Neural progenitor cell (in vitro differentiated cells): ENCODE results near the gene LILRB3. TPM values are rescaled to one million over a fixed set of nuclear protein-coding genes. Genes with fewer than 3 reads are reported as not detected.
A peak's percentile ranks its signal among the peaks of the same experiment; 100 is the strongest.
"Not testable (repeated sequence)": the region's sequence is repeated elsewhere in the genome, so short reads cannot be mapped to it uniquely, and the experiment has no call there.

Experiments
- DNase-seq: peaks from one replicate; pipeline ENCODE4 v3.0.0-alpha.2; 2016; ENCODE audit warnings: low spot score
- H2AFZ ChIP-seq: fragments of 200-600 bp; sonication (generic); replicated peaks from 2 replicates; pipeline ENCODE4 v1.6.1; 2016; ENCODE audit warnings: antibody characterized with exemption
- H3F3A ChIP-seq: fragments of 200-600 bp; sonication (generic); 2 replicates; pipeline ENCODE4 v1.6.1; 2016; ENCODE audit warnings: antibody characterized with exemption, low read depth
- H3K27ac ChIP-seq: fragments of 200-600 bp; sonication (generic); 2 replicates; pipeline ENCODE4 v1.5.1; 2016; ENCODE audit warnings: mild to moderate bottlenecking
- H3K27me3 ChIP-seq: fragments of 200-600 bp; sonication (generic); 2 replicates; pipeline ENCODE4 v1.6.1; 2016; ENCODE audit warnings: mild to moderate bottlenecking, moderate library complexity
- H3K36me3 ChIP-seq: fragments of 200-600 bp; sonication (generic); 2 replicates; pipeline ENCODE4 v1.5.1; 2016
- H3K4me1 ChIP-seq: fragments of 200-600 bp; sonication (generic); 2 replicates; pipeline ENCODE4 v1.6.1; 2016; ENCODE audit warnings: mixed run types
- H3K4me2 ChIP-seq: fragments of 200-600 bp; sonication (generic); 2 replicates; pipeline ENCODE4 v1.6.1; 2016
- H3K4me3 ChIP-seq: fragments of 200-600 bp; sonication (generic); 2 replicates; pipeline ENCODE4 v1.5.1; 2016
- H3K79me2 ChIP-seq: fragments of 200-600 bp; sonication (generic); 2 replicates; pipeline ENCODE4 v1.6.1; 2016; ENCODE audit warnings: low read depth
- H3K9ac ChIP-seq: fragments of 200-600 bp; sonication (generic); 2 replicates; pipeline ENCODE4 v1.6.1; 2016
- H3K9me3 ChIP-seq: fragments of 200-600 bp; sonication (generic); 2 replicates; pipeline ENCODE4 v1.5.1; 2016; ENCODE audit warnings: low read depth
- H4K20me1 ChIP-seq: fragments of 200-600 bp; sonication (generic); 2 replicates; pipeline ENCODE4 v1.6.1; 2016; ENCODE audit warnings: low read depth
- H3K27ac Mint-ChIP-seq: 3 replicates; pipeline ENCODE4 v1.8.0; 2021; ENCODE audit warnings: mixed read lengths
- H3K27me3 Mint-ChIP-seq: 2 replicates; pipeline ENCODE4 v1.8.0; 2022; ENCODE audit warnings: low read depth, mild to moderate bottlenecking, inconsistent platforms, moderate library complexity, mixed read lengths; ENCODE audit not compliant: insufficient read depth
- H3K36me3 Mint-ChIP-seq: 3 replicates; pipeline ENCODE4 v1.8.0; 2021; ENCODE audit warnings: mixed read lengths
- H3K4me1 Mint-ChIP-seq: 3 replicates; pipeline ENCODE4 v1.8.0; 2021; ENCODE audit warnings: mixed read lengths
- H3K4me3 Mint-ChIP-seq: 3 replicates; pipeline ENCODE4 v1.8.0; 2021; ENCODE audit warnings: mild to moderate bottlenecking, moderate library complexity, mixed read lengths
- H3K9me3 Mint-ChIP-seq: 3 replicates; pipeline ENCODE4 v1.8.0; 2020; ENCODE audit warnings: mixed read lengths
- EZH2 ChIP-seq: fragments of 200-600 bp; sonication (generic); IDR thresholded peaks from 2 replicates; pipeline ENCODE4 v1.6.1; 2017; ENCODE audit warnings: antibody characterized with exemption, mild to moderate bottlenecking, moderate library complexity
- EZH2phosphoT487 ChIP-seq: fragments of 200-600 bp; sonication (generic); IDR thresholded peaks from 2 replicates; pipeline ENCODE4 v1.6.1; 2017; ENCODE audit warnings: antibody characterized with exemption
- total RNA-seq: library from RNA; depleted of rRNA; stranded (reverse); fragments of >200 nt; gene quantifications from 2 replicates; pipeline ENCODE4 v1.2.3, GENCODE V29; 2015; ENCODE audit warnings: low replicate concordance
- TF ChIP-seq, protein P1 (sequence below): fragments of 200-600 bp; sonication (generic); IDR thresholded peaks from 2 replicates; pipeline ENCODE4 v1.5.1; 2017; ENCODE audit warnings: antibody characterized with exemption, mild to moderate bottlenecking

The LILRB3 gene
- total RNA-seq, 1 donor from 2014 or later = not detected

DNA sequence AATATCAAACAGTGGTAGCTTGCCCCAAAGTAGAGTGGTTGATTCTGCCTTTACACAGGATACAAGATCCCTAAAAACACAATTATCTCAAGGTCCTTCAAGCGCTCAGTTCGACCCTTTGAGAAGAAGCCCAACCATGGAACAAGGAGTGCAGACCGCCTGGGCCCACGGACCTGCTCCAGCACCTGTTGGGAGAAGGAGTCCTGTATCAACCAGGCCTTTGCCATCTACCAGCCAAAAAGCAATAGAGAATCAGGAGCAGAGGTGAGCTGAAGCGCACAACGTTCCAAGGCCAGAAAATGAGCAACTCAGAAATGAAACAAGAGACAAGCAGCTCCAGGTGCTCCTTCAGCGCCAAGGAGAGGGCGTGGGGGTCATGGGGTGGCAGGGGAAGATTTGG is 6.3 kb upstream of the LILRB3 start:
- no peaks in the 10 kb centered on the region for H3F3A ChIP-seq
- H3K9me3 ChIP-seq = no peaks in the 10 kb centered on the region
- Mint-ChIP-seq H3K36me3 (no peaks in the 10 kb centered on the region), H3K27me3 (peaks cover 3% of the 10 kb centered on the region), H3K27ac (no peak overlapping the region), H3K4me3 (no peak overlapping the region), H3K9me3 (peaks cover 14% of the 10 kb centered on the region), H3K4me1 (no peaks in the 10 kb centered on the region)
- H3K4me3 ChIP-seq = no peak overlapping the region
- no peak for DNase-seq
- no peak overlapping the region for H3K9ac ChIP-seq
- no peaks in the 10 kb centered on the region for H4K20me1 ChIP-seq
- no peak overlapping the region for H3K4me2 ChIP-seq
- peaks cover 56% of the 10 kb centered on the region for H3K27me3 ChIP-seq
- H3K4me1 ChIP-seq = no peaks in the 10 kb centered on the region
- H2AFZ ChIP-seq = no peak overlapping the region
- H3K27ac ChIP-seq = no peak overlapping the region
- H3K36me3 ChIP-seq = no peaks in the 10 kb centered on the region
- H3K79me2 ChIP-seq = no peaks in the 10 kb centered on the region
- TF ChIP-seq, protein P1, sequence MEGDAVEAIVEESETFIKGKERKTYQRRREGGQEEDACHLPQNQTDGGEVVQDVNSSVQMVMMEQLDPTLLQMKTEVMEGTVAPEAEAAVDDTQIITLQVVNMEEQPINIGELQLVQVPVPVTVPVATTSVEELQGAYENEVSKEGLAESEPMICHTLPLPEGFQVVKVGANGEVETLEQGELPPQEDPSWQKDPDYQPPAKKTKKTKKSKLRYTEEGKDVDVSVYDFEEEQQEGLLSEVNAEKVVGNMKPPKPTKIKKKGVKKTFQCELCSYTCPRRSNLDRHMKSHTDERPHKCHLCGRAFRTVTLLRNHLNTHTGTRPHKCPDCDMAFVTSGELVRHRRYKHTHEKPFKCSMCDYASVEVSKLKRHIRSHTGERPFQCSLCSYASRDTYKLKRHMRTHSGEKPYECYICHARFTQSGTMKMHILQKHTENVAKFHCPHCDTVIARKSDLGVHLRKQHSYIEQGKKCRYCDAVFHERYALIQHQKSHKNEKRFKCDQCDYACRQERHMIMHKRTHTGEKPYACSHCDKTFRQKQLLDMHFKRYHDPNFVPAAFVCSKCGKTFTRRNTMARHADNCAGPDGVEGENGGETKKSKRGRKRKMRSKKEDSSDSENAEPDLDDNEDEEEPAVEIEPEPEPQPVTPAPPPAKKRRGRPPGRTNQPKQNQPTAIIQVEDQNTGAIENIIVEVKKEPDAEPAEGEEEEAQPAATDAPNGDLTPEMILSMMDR = no peak
- TF ChIP-seq EZH2 = no peak
- TF ChIP-seq EZH2phosphoT487 = no peak

DNA sequence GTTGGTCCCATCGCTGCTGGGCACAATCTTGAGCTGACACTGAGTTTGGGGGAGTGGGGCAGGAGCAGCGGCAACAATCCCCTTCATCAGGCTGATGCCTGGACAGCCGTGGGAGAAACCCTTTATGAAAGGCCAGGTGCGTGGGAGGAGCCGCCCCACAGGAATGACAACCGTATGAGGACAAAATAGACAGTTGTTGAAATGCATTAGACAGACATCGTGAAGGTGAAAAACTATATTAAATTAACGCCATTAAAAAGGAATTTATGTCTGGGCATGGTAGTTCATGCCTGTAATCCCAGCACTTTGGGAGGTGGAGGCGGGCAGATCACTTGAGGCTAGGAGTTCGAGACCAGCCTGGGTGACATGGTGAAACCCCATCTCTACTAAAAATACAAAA is 1.8 kb upstream of the LILRB3 start:
- not testable (repeated sequence) for H3K36me3 Mint-ChIP-seq, DNase-seq, H3K79me2 ChIP-seq, H3K4me1 ChIP-seq, H4K20me1 ChIP-seq, H3K4me1 Mint-ChIP-seq, H3F3A ChIP-seq, H3K36me3 ChIP-seq, H3K27me3 Mint-ChIP-seq, H2AFZ ChIP-seq, H3K27ac Mint-ChIP-seq, H3K27ac ChIP-seq, H3K9me3 Mint-ChIP-seq, H3K4me3 Mint-ChIP-seq, H3K9me3 ChIP-seq, H3K9ac ChIP-seq, H3K4me2 ChIP-seq, H3K4me3 ChIP-seq
- peaks cover 24% of the 10 kb centered on the region for H3K27me3 ChIP-seq

DNA sequence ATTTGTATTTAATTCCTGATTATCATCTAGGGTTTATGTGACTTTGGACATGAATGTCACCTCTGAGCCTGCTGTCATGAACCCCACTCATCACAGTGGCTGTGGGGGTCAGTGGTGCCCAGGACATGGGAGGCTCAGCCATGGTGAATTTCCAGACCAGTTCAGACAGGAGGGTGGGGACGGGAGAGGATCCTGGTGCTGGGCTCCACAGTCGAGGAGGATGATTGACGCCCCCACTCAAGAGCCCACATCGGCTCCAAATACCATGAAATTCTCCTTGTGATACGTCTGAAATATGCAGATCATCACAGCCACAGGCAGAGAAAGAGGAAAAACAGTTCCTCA is 1.1 kb upstream of the LILRB3 start:
- H3K9me3 ChIP-seq, H3F3A ChIP-seq, H3K4me3 Mint-ChIP-seq, H3K9me3 Mint-ChIP-seq, H3K36me3 Mint-ChIP-seq, H3K9ac ChIP-seq, H2AFZ ChIP-seq, H3K4me1 ChIP-seq, H3K4me1 Mint-ChIP-seq, H3K36me3 ChIP-seq, H3K27ac ChIP-seq, DNase-seq, H3K4me3 ChIP-seq, H3K79me2 ChIP-seq, H4K20me1 ChIP-seq, H3K4me2 ChIP-seq, H3K27me3 Mint-ChIP-seq: not testable (repeated sequence)
- H3K27ac Mint-ChIP-seq = peak overlapping the region; percentile 66
- H3K27me3 ChIP-seq = peaks cover 20% of the 10 kb centered on the region

DNA sequence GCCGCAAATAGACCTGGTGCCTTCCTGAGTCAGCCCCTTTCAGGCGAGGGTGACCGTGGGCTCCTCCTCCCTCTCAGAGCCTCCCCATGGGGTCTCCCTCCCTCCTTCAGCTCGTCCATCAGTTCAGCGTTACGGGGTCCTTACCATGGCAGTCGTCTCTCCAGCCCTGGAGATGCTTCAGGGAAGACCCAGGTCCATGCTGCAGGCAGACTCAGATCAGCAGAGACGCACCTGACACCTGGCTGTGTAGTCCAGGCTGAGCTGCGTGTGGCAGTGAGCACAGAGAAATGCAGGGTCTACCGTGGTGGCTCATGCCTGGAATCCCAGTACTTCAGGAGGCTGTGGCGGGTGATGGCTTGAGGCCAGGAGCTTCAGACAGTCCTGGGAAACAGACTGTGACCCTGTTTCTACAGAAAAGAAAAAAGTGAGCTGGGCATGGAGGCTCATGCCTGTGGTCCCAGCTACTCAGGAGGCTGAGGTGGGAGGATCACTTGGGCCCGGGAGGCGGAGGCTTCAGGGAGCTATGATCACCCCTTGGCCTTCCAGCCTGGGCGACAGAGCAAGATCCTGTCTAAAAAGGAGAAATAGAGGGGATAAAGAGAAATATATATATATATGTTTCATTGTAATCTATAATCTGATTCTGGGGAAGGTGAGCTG is 600 bp upstream of the LILRB3 start:
- not testable (repeated sequence) for H3F3A ChIP-seq, H3K4me1 Mint-ChIP-seq
- H3K27ac Mint-ChIP-seq = peak overlapping the region; percentile 21

DNA sequence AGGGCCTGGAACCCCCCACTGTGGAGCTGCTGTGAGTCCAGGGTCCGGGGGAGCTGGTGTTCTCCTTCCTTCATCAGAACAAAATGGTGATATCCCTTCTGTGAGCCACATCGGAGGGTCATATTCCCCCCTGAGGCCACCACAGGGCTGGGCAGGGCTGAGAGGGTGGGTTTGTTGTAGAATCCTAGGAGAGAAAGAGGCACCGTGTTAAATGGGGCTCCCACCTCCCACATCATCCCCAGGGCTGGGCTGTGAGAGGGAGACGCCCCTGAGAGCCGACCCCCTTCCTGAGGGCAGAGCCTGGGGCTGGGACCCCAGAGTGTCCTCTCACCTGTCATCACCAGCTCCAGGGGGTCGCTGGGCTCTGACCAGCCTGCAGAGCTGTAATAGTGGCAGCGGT is 860 bp downstream of the LILRB3 start:
- not testable (repeated sequence) for DNase-seq, H4K20me1 ChIP-seq, H3K4me2 ChIP-seq, H3K27me3 Mint-ChIP-seq, H3K4me1 ChIP-seq, H3K9me3 ChIP-seq, H3K27ac ChIP-seq, H3K4me3 ChIP-seq, H3K36me3 ChIP-seq, H3K4me3 Mint-ChIP-seq, H3K9ac ChIP-seq, H3K36me3 Mint-ChIP-seq, H2AFZ ChIP-seq, H3K79me2 ChIP-seq, H3F3A ChIP-seq, H3K9me3 Mint-ChIP-seq, H3K27ac Mint-ChIP-seq
- peaks cover 20% of the 10 kb centered on the region for H3K4me1 Mint-ChIP-seq
- peaks cover 18% of the 10 kb centered on the region for H3K27me3 ChIP-seq

More for the DNA sequence above, 600 bp upstream of the LILRB3 start:
- not testable (repeated sequence) for H3K9me3 ChIP-seq, H3K9me3 Mint-ChIP-seq, H3K27me3 Mint-ChIP-seq, H3K27ac ChIP-seq, H3K36me3 ChIP-seq, H3K4me1 ChIP-seq, H3K4me3 ChIP-seq, DNase-seq, H4K20me1 ChIP-seq, H3K9ac ChIP-seq, H3K36me3 Mint-ChIP-seq, H2AFZ ChIP-seq, H3K79me2 ChIP-seq, H3K4me2 ChIP-seq
- H3K27me3 ChIP-seq = peaks cover 18% of the 10 kb centered on the region
- H3K4me3 Mint-ChIP-seq = peak overlapping the region; percentile 35

DNA sequence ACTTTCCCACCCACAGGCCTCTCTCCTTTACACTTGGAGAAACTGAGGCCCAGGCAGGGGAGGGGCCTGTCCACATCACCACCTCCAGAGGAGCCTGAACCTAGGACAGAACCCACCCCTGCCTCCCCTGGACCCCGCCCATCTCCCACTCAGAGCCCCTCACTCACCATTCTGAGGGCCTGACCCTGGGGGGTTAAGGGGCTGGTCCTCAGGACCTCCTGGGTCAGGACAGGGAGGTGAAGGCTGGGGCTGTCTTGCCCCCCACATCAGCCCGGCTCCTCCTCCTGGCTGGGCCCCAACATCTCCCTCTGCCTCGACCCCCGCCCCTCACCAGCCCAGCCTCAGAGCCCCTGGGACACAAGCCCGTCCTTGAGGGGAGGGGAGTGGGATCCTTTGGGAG is 3.1 kb downstream of the LILRB3 start:
- H3K27ac Mint-ChIP-seq, H4K20me1 ChIP-seq, DNase-seq, H3K9me3 ChIP-seq, H3K36me3 ChIP-seq, H3K9me3 Mint-ChIP-seq, H2AFZ ChIP-seq, H3K4me3 ChIP-seq, H3K4me3 Mint-ChIP-seq, H3K79me2 ChIP-seq, H3K9ac ChIP-seq, H3K27ac ChIP-seq, H3K27me3 ChIP-seq, H3K36me3 Mint-ChIP-seq, H3K4me1 ChIP-seq, H3K27me3 Mint-ChIP-seq, H3F3A ChIP-seq, H3K4me2 ChIP-seq: not testable (repeated sequence)
- H3K4me1 Mint-ChIP-seq = peaks cover 25% of the 10 kb centered on the region
